Mucosa of stomach (tissue), 1 donor: ENCODE results near the gene RHOT1.
"Not testable (repeated sequence)": the region's sequence is repeated elsewhere in the genome, so short reads cannot be mapped to it uniquely, and the experiment has no call there.

Experiments used
- H3K27me3 ChIP-seq: one replicate; pipeline ENCODE4 v1.7.0; 2013; ENCODE audit warnings: mild to moderate bottlenecking, low read length; ENCODE audit not compliant: control insufficient read depth, insufficient read depth
- H3K36me3 ChIP-seq: one replicate; pipeline ENCODE4 v1.7.0; 2013; ENCODE audit warnings: low read length; ENCODE audit not compliant: control insufficient read depth, insufficient read depth
- H3K4me1 ChIP-seq: one replicate; pipeline ENCODE4 v1.7.0; 2013; ENCODE audit warnings: mild to moderate bottlenecking, low read length; ENCODE audit not compliant: control insufficient read depth, insufficient read depth
- H3K4me3 ChIP-seq: one replicate; pipeline ENCODE4 v1.7.0; 2013; ENCODE audit warnings: low read length
- H3K9ac ChIP-seq: one replicate; pipeline ENCODE4 v1.7.0; 2013; ENCODE audit warnings: mild to moderate bottlenecking, low read length, moderate library complexity
- H3K9me3 ChIP-seq: one replicate; pipeline ENCODE4 v1.7.0; 2013; ENCODE audit warnings: mild to moderate bottlenecking, low read length, moderate library complexity; ENCODE audit not compliant: control insufficient read depth
- donor health status: Pancreatic carcinoma.

The RHOT1 gene

GRCh38 chr17:32142038-32142856 lies at the start of gene RHOT1:
Gene RHOT1 (plus strand): TSS chr17:32142502. CDS start chr17:32142693, 191 bp downstream.
- Histone ChIP-seq H3K9ac (peak within 1 kb of the TSS; percentile 89), H3K4me1 (peaks cover 9% of the 10 kb centered on the region), H3K27me3 (no peaks in the 10 kb centered on the region)

GRCh38 chr17:32099686-32100085 lies 42.6 kb upstream of the RHOT1 start:
- Histone ChIP-seq H3K9ac (no peak overlapping the region), H3K4me3 (no peak overlapping the region), H3K36me3 (no peaks in the 10 kb centered on the region), H3K4me1 (peaks cover 31% of the 10 kb centered on the region), H3K9me3 (no peaks in the 10 kb centered on the region), H3K27me3 (no peaks in the 10 kb centered on the region)

More at GRCh38 chr17:32142038-32142856, at the start of gene RHOT1:
- no peaks in the 10 kb centered on the region for H3K9me3 ChIP-seq
- H3K36me3 ChIP-seq = no peaks in the 10 kb centered on the region
- H3K4me3 ChIP-seq = peak within 1 kb of the TSS; percentile 77

- not testable (repeated sequence) for H3K9ac ChIP-seq, H3K36me3 ChIP-seq, H3K4me3 ChIP-seq, H3K9me3 ChIP-seq, H3K27me3 ChIP-seq
- H3K4me1 ChIP-seq = peaks cover 31% of the 10 kb centered on the region
These were observed 42.0 kb upstream of the RHOT1 start for GRCh38 chr17:32100323-32100722.

GRCh38 chr17:32100971-32101631 lies 41.2 kb upstream of the RHOT1 start:
- Histone ChIP-seq H3K9ac (no peak overlapping the region), H3K9me3 (no peaks in the 10 kb centered on the region), H3K4me3 (peak overlapping the region; percentile 22), H3K4me1 (peaks cover 31% of the 10 kb centered on the region), H3K27me3 (no peaks in the 10 kb centered on the region), H3K36me3 (no peaks in the 10 kb centered on the region)

- H3K9me3 ChIP-seq = no peaks in the 10 kb centered on the region
- H3K4me1 ChIP-seq = peaks cover 31% of the 10 kb centered on the region
- no peaks in the 10 kb centered on the region for H3K27me3 ChIP-seq
- no peak overlapping the region for H3K9ac ChIP-seq
- no peak overlapping the region for H3K4me3 ChIP-seq
- H3K36me3 ChIP-seq = no peaks in the 10 kb centered on the region
These were observed 40.1 kb upstream of the RHOT1 start for GRCh38 chr17:32102172-32102571.

GRCh38 chr17:32102646-32103186 lies 39.6 kb upstream of the RHOT1 start:
- Histone ChIP-seq H3K9me3 (no peaks in the 10 kb centered on the region), H3K4me1 (peaks cover 31% of the 10 kb centered on the region), H3K9ac (no peak overlapping the region), H3K27me3 (no peaks in the 10 kb centered on the region), H3K4me3 (no peak overlapping the region), H3K36me3 (no peaks in the 10 kb centered on the region)

GRCh38 chr17:32103476-32104113 lies 38.7 kb upstream of the RHOT1 start:
- Histone ChIP-seq H3K4me3 (no peak overlapping the region), H3K27me3 (no peaks in the 10 kb centered on the region), H3K9ac (no peak overlapping the region), H3K9me3 (no peaks in the 10 kb centered on the region), H3K4me1 (peaks cover 31% of the 10 kb centered on the region), H3K36me3 (no peaks in the 10 kb centered on the region)

GRCh38 chr17:32104158-32104557 lies 38.1 kb upstream of the RHOT1 start:
- Histone ChIP-seq H3K4me1 (peaks cover 31% of the 10 kb centered on the region), H3K9me3 (no peaks in the 10 kb centered on the region), H3K9ac (no peak overlapping the region), H3K4me3 (no peak overlapping the region), H3K27me3 (no peaks in the 10 kb centered on the region), H3K36me3 (no peaks in the 10 kb centered on the region)

GRCh38 chr17:32106471-32106981 lies 35.8 kb upstream of the RHOT1 start:
- H3K27me3 ChIP-seq, H3K9me3 ChIP-seq, H3K36me3 ChIP-seq, H3K4me3 ChIP-seq, H3K9ac ChIP-seq: not testable (repeated sequence)
- peaks cover 19% of the 10 kb centered on the region for H3K4me1 ChIP-seq

- not testable (repeated sequence) for H3K9me3 ChIP-seq, H3K36me3 ChIP-seq
These were observed 35.1 kb upstream of the RHOT1 start for GRCh38 chr17:32107194-32107593.

GRCh38 chr17:32110596-32110995 lies 31.7 kb upstream of the RHOT1 start:
- H3K9me3 ChIP-seq = no peaks in the 10 kb centered on the region
- no peaks in the 10 kb centered on the region for H3K36me3 ChIP-seq
- H3K27me3 ChIP-seq = no peaks in the 10 kb centered on the region
- no peak overlapping the region for H3K9ac ChIP-seq
- H3K4me1 ChIP-seq = no peaks in the 10 kb centered on the region
- H3K4me3 ChIP-seq = no peak overlapping the region

More at GRCh38 chr17:32107194-32107593, 35.1 kb upstream of the RHOT1 start:
- H3K9ac ChIP-seq, H3K4me3 ChIP-seq, H3K27me3 ChIP-seq: not testable (repeated sequence)
- peaks cover 13% of the 10 kb centered on the region for H3K4me1 ChIP-seq
